Ovary (tissue), 9 donors: Measurements from ENCODE around the gene PPM1J. TPM values are rescaled to one million over a fixed set of nuclear protein-coding genes. Genes with fewer than 3 reads are reported as not detected.

Experiments used
- DNase-seq, 5 donors: peaks; one replicate each; pipeline ENCODE4 v3.0.0-alpha.2; 2019 to 2020
- H3K27ac ChIP-seq, 2 donors: fragments of 200-600 bp; one replicate each; pipeline versions ENCODE4 v1.5.1 to v1.8.0; 2019 to 2022
- H3K27me3 ChIP-seq: fragments of 200-600 bp; one replicate; pipeline ENCODE4 v1.8.0; 2022
- H3K36me3 ChIP-seq: fragments of 200-600 bp; sonication (generic); one replicate; pipeline ENCODE4 v1.5.1; 2019
- H3K4me1 ChIP-seq: one replicate; pipeline ENCODE4 v1.8.1; 2013; ENCODE audit warnings: mild to moderate bottlenecking, moderate library complexity; ENCODE audit not compliant: insufficient read depth
- H3K4me3 ChIP-seq: fragments of 200-600 bp; sonication (generic); one replicate; pipeline ENCODE4 v1.5.1; 2017
- H3K9me3 ChIP-seq, 2 donors: fragments of 200-600 bp in 1 of 2; sonication (generic) in 1 of 2; one replicate each; pipeline versions ENCODE4 v1.5.1 to v1.8.1; 2013 to 2019; ENCODE audit warnings: mild to moderate bottlenecking in 1 of 2, moderate library complexity in 1 of 2
- CTCF ChIP-seq, 3 donors: fragments of 450-650 bp in 2 of 3; fragments of 200-600 bp in 1 of 3; IDR thresholded peaks; one replicate each; pipeline versions ENCODE4 v1.5.1 to v1.8.0; 2016 to 2022; ENCODE audit warnings: antibody characterized with exemption in 3 of 3, mild to moderate bottlenecking in 1 of 3
- EP300 ChIP-seq: sonication (generic); formaldehyde crosslinking; IDR thresholded peaks from one replicate; pipeline ENCODE4 v1.6.1; 2017; ENCODE audit warnings: antibody characterized with exemption
- POLR2A ChIP-seq: fragments of 450-650 bp; IDR thresholded peaks from one replicate; pipeline ENCODE4 v1.6.1; 2017; ENCODE audit warnings: antibody characterized with exemption, mild to moderate bottlenecking, moderate library complexity
- WGBS, 3 donors: extraction: QIAGEN DNeasy Blood & Tissue Kit in 1 of 3; methylation state at CpG; one replicate each; pipeline versions ENCODE4 v1.1.5 to v1.1.7; 2013 to 2017; 5-methylcytosine and 5-hydroxymethylcytosine counted together
- intact Hi-C, 4 donors: fragments of 100-400 bp; cut with DNase I; formaldehyde crosslinking; loops; one replicate each; pipeline versions ENCODE4 v1.11.0 to v1.15.1; 2022 to 2023
- polyA plus RNA-seq, 2 donors: library from polyadenylated mRNA; stranded (reverse); fragments of 200-250 nt in 1 of 2; fragments of 350-450 nt in 1 of 2; fragmentation: Illumina TruSeq in 1 of 2; extraction: RNeasy Lipid Tissue Mini Kit (QIAGEN cat#74804) in 1 of 2; gene quantifications; one replicate each; pipeline ENCODE4 v1.2.3, GENCODE V29; 2013 to 2014
- total RNA-seq, 7 donors: library from RNA; depleted of rRNA in 2 of 7; stranded (reverse); fragments of >200 nt in 2 of 7; fragmentation: NEBNext Ultra II Directional in 3 of 7; extraction: Animal tissue kit (Norgen Biotek cat#: 25700) in 3 of 7; gene quantifications; one replicate each; pipeline versions ENCODE4 v1.1.0 to v1.2.4, GENCODE V29; 2016 to 2023
- donor health status: DM: no; HTN: no; CAD: no; lungs with moderate emphysema.
- donor health status: DM: no; HTN: no; CAD: no.
- donor health status: Bipolar disorder and iron deficiency.
- donor health status: DM: yes; HTN: yes; CAD: no.
- donor health status: DM: no; HTN: no; CAD: no.
- donor health status: DM: yes; HTN: yes; CAD: no.

The PPM1J gene
- total and polyA plus RNA-seq, 9 donors, result 0.78 to 6.3 (median 2.8) TPM

DNA sequence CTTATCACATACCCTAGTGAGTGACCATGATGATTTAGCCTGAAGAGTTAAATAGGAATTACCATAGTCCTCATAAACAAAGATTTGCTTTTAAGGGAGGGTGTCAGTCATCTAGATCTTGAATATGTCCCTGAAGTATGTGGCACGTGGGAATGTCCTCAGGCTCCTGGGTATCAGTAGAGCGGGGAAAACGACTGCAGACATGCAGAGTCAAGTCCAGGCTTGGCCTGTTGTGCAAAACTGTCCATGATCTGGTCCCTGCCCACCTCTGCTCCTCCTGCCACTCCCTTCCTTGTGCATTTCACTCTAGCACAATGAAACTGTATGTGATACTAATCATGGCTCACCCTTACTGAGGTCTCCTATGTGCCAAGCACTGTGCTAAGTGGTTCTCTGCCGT, 27.8 kb downstream of the PPM1J start:
- TF ChIP-seq POLR2A, result no peak
- no peaks in the 10 kb centered on the region for H3K36me3 ChIP-seq
- intact Hi-C loops, result no loop called here
- H3K27me3 ChIP-seq, result no peaks in the 10 kb centered on the region
- H3K9me3 ChIP-seq, result no peaks in the 10 kb centered on the region
- no peak for DNase-seq
- WGBS, 3 donors, result 80 to 88% (median 82%) methylated on average over 4 of the region's 4 CpGs
- no peak overlapping the region for H3K27ac ChIP-seq
- H3K4me1 ChIP-seq, result peaks cover 4% of the 10 kb centered on the region
- no peak overlapping the region for H3K4me3 ChIP-seq

DNA sequence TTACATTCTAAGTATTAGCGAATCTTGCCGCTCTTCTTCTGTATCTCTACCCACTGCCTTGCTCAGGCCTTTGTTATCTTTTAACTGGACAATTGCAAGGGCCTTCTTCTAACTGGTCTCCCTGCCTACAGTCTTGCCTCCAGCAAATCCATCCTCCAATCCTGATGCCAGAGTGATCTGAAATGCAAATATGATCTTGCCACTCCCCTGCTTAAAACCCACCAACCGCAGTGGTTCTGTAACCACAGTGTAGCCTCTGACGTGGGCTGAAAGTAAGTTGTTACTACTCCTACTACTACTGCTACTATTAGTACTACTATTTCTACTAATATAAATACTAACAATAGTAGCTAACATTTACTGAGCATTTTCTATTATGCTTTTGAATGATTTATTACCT, 28.3 kb downstream of the PPM1J start:
- no peak overlapping the region for H3K27ac ChIP-seq
- H3K4me1 ChIP-seq, result peaks cover 4% of the 10 kb centered on the region
- intact Hi-C loops, result no loop called here
- no peaks in the 10 kb centered on the region for H3K27me3 ChIP-seq
- no peak for TF ChIP-seq POLR2A
- no peaks in the 10 kb centered on the region for H3K36me3 ChIP-seq
- no peak overlapping the region for H3K4me3 ChIP-seq
- H3K9me3 ChIP-seq, result no peaks in the 10 kb centered on the region
- WGBS, 3 donors, result 88 to 93% (median 92%) methylated on average over 4 of the region's 4 CpGs
- DNase-seq, result no peak

DNA sequence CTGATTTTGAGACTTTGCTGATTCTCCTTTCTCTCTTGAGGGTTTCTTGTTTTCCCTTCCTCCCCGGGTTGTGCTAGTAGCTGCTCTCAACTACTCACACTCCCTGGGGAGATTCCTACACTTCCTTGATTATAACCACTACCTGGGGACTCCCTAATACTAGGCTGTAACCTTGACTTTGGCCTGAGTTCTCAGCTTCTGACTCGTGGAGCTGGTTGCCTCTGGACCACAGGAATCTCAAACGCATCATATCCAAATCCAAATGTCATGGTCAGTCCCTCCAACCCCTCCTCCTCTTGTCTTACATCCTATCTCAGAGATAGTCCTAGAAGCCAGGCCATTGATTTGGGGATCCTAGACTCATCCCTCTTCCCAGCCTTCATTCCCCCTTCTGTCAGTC, 28.7 kb downstream of the PPM1J start:
- H3K9me3 ChIP-seq, result no peaks in the 10 kb centered on the region
- no peak for TF ChIP-seq CTCF (IDR thresholded peaks at IDR 0.05)
- no peak for TF ChIP-seq EP300
- no peak for TF ChIP-seq POLR2A
- no peaks in the 10 kb centered on the region for H3K36me3 ChIP-seq
- H3K4me1 ChIP-seq, result peaks cover 4% of the 10 kb centered on the region
- H3K27me3 ChIP-seq, result no peaks in the 10 kb centered on the region
- intact Hi-C loops, result no loop called here
- no peak overlapping the region for H3K4me3 ChIP-seq
- H3K27ac ChIP-seq, result no peak overlapping the region
- 39 to 45% (median 43%) methylated on average over 3 of the region's 3 CpGs for WGBS, 3 donors
- DNase-seq, result no peak

GRCh38 chr1:112685913-112686312, 29.2 kb downstream of the PPM1J start:
- TF ChIP-seq CTCF (IDR thresholded peaks at IDR 0.05), result no peak
- no peak for TF ChIP-seq POLR2A
- H3K9me3 ChIP-seq, result no peaks in the 10 kb centered on the region
- intact Hi-C loops, result no loop called here
- H3K4me1 ChIP-seq, result peaks cover 4% of the 10 kb centered on the region
- H3K27me3 ChIP-seq, result no peaks in the 10 kb centered on the region
- no peaks in the 10 kb centered on the region for H3K36me3 ChIP-seq
- WGBS, 3 donors, result 91 to 94% (median 92%) methylated on average over 5 of the region's 5 CpGs
- H3K4me3 ChIP-seq, result no peak overlapping the region
- no peak overlapping the region for H3K27ac ChIP-seq
- no peak for DNase-seq

DNA sequence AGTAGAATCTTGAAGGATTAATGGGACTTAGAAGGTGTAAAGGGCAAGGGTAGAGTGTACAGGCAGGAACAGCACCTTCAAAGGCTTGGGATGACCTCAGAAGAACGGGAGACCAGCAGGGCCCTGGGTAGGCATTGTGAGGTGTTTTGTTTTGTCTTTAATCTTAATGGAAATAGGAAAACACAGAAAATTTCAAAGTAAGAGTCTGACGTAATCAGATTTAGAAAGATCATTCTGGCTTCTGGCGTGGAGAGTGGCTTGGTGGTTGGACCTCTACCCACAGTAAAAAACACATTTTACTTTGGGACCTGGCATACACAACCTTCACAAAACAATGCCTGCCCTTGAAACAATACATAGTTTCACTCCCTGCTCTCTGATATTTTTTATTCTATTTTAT, 36.5 kb downstream of the PPM1J start:
- intact Hi-C loops, result no loop called here
- Histone ChIP-seq H3K27ac (no peak overlapping the region), H3K4me3 (no peak overlapping the region), H3K4me1 (peaks cover 2% of the 10 kb centered on the region), H3K27me3 (no peaks in the 10 kb centered on the region), H3K9me3 (no peaks in the 10 kb centered on the region), H3K36me3 (no peaks in the 10 kb centered on the region)
- DNase-seq, result no peak
- WGBS, 3 donors, result 80 to 85% (median 81%) methylated on average over 3 of the region's 3 CpGs
- TF ChIP-seq EP300, result no peak
- TF ChIP-seq POLR2A, result no peak
- TF ChIP-seq CTCF (IDR thresholded peaks at IDR 0.05), result no peak

DNA sequence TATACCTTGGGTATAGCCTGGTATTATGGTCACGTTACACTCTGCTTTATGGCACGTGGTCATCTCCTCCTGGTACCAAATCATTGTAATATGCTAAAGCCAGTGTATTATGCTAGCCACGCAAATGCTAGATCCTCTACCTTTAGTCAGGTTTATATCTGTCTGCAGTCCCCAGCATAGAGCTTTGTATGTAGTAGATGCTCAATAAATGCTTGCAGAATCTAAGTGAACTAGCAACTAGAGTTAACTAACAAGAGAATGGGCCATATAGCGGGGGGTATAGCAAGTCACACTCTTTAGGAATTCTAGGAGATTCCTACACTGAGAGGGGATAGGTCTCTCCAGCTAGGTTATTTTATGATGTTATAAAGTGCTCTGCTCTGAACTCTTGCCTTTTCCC, 37.6 kb downstream of the PPM1J start:
- TF ChIP-seq POLR2A (no peak), CTCF (IDR thresholded peaks at IDR 0.05) (no peak), EP300 (no peak)
- intact Hi-C loops, result no loop called here
- WGBS, 3 donors, result 98 to 99% (median 98%) methylated on average over 4 of the region's 4 CpGs
- Histone ChIP-seq H3K27me3 (no peaks in the 10 kb centered on the region), H3K36me3 (no peaks in the 10 kb centered on the region), H3K4me1 (peaks cover 4% of the 10 kb centered on the region), H3K27ac (no peak overlapping the region), H3K9me3 (no peaks in the 10 kb centered on the region), H3K4me3 (no peak overlapping the region)
- DNase-seq, result no peak
